Activated T-helper 9 cell treated with anti-CD3 and anti-CD28 coated beads, Interleukin-2, amount 50 U/mL, for 16 hours (primary cell): ENCODE data around the gene RPS26.
"Not testable (repeated sequence)": the region's sequence is repeated elsewhere in the genome, so short reads cannot be mapped to it uniquely, and the experiment has no call there.

Source experiments
- DNase-seq: peaks from one replicate; pipeline ENCODE4 v3.0.0-alpha.2; 2020; ENCODE audit warnings: low read depth

Gene RPS26

DNA sequence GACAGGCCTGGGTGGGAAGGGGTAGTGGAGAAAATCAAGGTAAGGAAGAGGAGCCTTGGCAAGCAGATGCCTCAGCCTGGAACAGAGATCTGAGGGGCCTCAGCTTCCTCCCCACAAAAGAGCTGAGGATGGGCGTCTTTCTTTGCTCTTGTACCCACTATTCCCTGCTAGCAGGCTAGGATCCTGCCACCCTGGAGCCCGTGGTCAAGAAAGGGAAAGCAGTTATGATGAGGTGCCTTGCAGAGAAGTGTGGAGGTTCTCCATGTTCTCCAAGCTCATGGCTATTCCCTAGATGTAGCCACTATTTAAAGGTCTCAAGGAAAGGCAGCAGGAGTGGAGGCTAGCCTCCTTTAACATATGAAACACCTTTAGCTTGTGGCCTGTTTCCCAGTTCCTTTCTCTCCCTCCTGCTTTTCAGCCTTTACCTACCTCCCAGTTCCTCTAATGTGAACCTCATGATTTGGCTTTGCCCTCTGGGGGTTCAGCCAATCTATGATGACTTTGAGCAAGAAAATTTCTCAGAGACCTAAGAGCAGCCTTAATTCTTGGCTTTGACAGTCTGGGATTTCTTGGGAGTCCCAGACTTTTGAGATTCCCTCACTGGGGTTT is 19.7 kb upstream of the RPS26 start:
- DNase-seq: no peak

DNA sequence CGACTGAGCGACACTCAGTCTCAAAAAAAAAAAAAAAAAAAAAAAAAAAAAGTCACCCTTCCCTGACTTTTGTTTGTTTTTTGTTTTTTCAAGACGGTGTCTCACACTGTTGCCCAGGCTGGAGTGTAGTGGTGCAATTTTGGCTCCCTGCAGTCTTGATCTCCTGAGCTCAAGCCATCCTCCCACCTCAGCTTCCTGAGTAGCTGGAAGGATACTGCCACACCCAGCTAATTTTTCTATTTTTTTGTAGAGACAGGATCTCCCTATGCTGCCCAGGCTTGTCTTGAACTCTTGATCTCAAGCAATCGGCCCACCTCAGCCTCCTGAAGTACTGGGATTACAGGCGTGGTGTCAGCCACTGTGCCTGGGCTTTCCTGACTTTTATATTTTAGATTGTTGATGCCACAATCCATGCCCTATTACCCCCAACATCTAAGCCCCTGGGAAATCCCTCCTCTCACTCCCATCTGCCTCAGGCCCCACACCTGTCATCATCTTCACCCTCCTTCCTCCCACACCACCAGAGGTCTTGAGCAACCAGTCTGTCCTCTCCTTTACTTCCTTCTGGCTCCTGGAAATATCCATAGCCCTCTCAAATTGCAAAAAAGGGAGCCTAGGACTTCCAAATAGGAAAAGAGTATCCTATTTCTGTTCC is 13.1 kb upstream of the RPS26 start:
- DNase-seq: no peak

DNA sequence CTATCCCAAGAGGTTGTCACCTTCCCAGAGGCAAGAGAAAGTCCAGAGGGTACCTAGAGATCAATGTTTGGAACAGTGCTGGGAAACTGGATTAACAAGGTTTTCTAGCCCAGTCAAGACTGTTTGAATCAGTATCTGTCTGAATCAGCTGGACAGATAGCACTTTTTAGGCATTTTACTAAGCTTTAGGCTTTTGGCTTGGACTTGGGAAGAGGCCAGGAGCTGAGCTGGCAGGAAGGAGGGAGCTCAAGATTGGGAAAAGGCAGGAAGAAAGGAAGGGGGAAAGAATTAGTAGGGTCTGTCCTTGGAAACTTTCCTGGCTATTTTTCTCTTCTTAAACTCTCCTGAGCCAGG is 12.6 kb upstream of the RPS26 start:
- DNase-seq: no peak

DNA sequence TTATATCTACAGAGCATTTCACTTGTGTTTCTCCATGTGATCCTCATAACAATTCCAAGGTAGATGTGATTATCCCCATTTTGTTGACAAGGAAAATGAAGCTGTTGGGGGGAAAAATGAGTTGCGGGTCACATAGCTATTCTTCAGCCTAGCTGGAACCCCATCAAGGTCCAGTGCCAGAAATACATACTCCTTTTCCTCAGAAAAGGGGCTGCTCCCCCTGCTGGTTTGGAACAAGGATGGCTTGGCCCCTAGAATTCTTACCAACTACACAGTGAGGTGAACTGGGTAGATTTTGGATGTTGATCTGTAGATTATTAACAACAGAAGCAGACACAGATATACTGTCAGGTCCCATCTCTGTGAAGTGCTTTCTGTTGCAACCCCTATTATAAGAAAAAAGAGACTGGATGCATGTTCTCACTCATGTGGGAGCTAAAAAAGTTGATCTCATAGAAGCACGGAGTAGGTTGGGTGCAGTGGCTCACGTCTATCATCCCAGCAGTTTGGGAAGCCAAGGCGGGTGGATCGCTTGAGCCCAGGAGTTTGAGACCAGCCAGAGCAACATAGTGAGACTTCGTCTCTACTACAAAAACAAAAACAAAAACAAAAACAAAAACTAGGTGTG is 11.9 kb upstream of the RPS26 start:
- DNase-seq: no peak

DNA sequence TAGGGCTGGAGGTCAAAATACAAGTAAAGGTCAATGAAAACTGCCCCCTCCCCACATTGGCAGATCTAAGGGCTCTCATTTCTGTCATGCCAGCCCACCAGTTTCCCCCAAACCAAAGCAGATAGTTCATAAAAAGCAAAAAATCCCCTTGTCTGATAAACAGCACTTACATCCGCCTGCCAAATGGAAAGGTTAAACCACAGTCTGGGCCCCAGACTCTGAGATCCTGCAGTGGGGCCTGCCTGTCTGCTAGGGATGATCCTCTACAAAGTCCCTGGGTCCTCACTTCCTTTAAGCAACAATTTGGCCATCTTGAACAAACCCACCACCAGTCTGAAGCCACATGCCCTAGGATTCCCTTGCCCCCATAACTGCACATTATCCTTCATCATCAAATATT is 9.7 kb upstream of the RPS26 start:
- no peak for DNase-seq

DNA sequence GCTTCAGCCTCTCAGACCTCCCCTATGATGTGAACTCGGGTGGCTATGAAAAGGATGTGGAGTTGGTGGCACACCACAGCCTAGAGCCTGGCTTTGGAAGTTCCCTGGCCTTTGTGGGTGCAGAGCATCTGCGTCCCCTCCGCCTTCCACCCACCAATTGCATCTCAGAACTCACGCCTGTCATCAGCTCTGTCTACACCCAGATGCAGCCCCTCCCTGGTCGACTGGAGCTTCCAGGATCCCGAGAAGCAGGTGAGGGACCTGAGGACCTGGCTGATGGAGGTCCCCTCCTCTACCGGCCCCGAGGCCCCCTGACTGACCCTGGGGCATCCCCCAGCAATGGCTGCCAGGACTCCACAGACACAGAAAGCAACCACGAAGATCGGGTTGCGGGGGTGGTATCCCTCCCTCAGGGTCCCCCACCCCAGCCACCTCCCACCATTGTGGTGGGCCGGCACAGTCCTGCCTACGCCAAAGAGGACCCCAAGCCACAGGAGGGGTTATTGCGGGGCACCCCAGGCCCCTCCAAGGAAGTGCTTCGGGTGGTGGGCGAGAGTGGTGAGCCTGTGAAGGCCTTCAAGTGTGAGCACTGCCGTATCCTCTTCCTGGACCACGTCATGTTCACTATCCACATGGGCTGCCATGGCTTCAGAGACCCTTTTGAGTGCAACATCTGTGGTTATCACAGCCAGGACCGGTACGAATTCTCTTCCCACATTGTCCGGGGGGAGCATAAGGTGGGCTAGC is 7.0 kb upstream of the RPS26 start:
- no peak for DNase-seq

DNA sequence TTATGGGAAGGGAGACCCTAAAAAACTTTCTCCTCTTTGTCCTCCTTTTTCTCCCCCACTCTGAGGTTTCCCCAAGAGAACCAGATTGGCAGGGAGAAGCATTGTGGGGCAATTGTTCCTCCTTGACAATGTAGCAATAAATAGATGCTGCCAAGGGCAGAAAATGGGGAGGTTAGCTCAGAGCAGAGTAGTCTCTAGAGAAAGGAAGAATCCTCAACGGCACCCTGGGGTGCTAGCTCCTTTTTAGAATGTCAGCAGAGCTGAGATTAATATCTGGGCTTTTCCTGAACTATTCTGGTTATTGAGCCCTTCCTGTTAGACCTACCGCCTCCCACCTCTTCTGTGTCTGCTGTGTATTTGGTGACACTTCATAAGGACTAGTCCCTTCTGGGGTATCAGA is 4.6 kb upstream of the RPS26 start:
- DNase-seq: no peak

DNA sequence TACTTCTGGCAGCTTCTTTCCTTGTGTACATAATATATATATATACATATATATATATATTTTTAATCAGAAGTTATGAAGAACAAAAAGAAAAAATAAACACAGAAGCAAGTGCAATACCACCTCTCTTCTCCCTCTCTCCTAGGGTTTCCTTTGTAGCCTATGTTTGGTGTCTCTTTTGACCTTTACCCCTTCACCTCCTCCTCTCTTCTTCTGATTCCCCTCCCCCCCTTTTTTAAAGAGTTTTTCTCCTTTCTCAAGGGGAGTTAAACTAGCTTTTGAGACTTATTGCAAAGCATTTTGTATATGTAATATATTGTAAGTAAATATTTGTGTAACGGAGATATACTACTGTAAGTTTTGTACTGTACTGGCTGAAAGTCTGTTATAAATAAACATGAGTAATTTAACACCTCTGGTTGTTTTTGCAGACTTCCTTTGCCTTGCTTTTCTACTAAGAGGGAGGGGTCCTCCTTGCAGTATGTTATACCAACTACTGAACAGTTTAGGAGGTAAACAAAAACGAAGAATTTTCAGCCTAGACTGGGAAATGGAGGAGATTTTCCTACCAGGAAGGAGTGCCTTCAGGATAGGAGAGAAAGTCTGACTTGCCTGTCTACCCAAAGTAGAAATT is 3.6 kb upstream of the RPS26 start:
- no peak for DNase-seq

DNA sequence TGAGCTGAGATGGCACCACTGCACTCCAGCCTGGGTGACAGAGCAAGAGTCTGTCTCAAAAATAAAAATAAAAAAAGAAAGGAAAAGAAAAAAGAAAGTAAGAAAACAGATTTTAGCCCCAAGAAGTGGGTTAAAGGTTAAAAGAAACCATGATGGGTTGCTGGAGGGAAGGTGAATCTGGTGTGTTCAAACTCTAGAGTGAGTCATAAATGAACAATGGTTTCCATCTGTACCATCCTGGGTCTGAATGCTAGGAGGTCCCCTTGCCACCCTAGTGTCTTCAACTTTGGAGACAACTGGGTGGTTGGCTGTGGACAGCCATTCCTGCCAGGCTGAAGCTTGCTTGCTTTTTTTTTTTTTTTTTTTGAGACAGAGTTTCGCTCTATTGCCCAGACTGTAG is 1.6 kb upstream of the RPS26 start:
- DNase-seq: no peak

DNA sequence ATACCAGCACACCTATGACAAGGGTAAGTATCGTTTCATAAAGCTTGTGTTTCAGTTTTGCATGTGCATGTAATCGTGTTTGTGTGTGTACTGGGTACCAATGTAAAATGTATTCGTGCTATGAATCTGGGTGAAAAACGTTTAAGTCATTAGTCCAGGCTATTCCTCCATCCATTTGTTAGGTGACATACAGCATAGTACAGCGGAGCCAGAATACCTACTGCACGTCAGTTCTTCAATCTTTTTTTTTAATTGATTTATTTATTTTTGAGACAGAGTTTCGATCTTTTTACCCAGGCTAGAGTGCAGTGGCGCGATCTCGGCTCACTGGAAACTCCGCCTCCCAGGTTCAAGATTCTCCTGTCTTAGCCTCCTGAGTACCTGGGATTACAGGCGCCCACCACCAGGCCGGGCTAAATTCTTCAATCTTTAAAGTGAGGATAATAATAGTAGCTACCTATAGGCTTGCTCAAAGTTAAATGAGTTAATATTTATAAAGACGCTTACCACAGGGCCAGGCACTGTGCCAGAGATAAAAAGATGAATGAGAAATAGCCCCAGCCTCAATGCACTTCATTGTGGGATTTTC is 661 bp upstream of the RPS26 start:
- DNase-seq: no peak

DNA sequence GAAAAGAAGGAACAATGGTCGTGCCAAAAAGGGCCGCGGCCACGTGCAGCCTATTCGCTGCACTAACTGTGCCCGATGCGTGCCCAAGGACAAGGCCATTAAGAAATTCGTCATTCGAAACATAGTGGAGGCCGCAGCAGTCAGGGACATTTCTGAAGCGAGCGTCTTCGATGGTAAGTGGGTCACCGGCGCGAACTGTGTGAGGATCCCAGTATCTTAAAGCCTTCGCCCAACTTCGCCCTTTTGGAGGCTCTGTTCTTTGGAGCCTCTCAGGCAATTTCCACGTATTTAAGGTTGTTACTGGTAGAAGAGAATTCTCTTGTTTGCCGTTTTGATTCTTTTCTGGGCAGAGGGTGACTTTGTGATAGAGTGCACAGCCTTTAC is 704 bp downstream of the RPS26 start:
- DNase-seq: not testable (repeated sequence)

DNA sequence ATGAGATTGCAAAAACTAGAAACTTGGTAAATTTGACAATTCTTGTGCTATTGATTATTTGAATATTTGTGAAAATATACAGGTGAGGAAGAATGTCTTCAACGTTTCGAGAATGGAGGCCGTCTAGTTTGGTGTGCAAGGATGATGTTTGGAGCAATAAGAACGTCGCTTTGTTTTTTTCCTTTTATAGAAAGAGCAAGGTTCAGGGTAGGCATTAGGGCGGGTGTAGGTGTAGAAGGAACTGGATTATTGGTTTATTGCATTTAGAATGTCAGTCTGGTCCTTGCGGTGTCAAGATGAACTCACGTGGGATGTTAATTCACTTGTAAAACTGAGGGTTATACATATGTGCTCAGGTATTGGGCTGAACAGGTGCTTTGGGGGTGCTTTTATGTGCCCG is 1.1 kb downstream of the RPS26 start:
- DNase-seq: no peak

DNA sequence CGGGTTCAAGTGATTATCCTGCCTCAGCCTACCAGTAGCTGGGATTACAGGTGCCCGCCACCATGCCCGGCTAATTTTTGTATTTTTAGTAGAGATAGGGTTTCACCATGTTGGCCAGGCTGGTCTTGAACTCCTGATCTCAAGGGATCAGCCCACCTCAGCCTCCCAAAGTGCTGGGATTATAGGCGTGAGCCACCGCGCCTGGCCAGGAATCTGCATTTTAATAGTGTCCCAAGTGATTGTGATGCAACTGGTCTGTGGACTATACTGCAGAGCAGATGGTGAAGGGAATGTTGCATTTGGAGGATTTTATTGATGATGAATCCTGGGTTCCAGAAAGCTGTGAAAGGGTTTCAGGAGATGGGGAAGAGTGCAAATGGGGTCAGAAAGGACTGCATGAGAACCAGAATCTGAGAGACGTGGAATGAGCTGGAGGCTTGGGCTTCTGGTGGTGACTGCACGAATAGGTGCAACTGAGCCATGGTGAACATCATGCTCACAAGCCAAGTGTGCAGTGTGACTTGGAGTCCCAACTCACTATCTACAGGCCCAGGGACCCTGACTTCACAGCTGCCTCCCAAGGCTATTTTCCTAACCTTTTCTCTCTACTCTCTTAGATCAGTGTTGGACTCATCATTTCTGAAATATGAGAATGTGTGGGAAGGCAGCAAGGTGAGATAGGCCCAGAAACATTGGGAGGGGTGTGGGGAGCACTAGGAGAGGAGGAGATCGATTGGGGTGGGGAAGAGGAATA is 4.5 kb downstream of the RPS26 start:
- DNase-seq: no peak

DNA sequence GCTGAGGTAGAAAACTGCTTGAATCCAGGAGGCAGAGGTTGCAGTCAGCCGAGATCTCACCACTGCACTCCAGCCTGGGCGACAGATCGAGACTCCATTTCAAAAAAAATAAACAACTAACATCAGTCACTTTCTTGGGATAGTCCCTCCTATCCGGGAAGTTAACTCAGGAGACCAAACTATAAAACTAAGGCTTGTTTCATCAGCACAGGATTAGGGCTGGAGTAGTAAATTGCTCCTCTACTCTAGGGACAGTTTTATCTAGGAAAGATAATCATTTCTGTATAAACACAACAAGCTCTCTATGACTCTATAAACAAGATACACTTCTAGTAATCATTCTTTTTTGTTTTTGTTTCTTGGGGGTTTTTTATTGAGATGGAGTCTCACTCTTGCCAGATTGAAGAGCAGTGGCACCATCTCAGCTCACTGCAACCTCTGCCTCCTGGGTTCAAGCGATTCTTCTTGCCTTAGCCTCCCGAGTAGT is 11.7 kb downstream of the RPS26 start:
- DNase-seq: no peak

DNA sequence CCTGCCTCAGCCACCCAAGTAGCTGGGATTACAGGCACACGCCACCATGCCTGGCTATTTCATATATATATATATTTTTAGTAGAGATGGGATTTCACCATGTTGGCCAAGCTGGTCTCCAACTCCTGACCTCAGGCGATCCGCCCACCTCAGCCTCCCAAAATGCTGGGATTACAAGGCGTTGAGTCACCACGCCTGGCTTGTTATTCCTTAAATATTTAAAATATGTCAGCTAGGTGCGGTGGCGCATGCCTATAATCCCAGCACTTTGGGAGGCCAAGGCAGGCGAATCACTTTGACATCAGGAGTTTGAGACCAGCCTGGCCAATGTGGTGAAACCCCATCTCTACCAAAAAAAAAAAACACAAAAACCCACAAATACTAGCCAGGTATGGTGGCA is 18.2 kb downstream of the RPS26 start:
- not testable (repeated sequence) for DNase-seq

DNA sequence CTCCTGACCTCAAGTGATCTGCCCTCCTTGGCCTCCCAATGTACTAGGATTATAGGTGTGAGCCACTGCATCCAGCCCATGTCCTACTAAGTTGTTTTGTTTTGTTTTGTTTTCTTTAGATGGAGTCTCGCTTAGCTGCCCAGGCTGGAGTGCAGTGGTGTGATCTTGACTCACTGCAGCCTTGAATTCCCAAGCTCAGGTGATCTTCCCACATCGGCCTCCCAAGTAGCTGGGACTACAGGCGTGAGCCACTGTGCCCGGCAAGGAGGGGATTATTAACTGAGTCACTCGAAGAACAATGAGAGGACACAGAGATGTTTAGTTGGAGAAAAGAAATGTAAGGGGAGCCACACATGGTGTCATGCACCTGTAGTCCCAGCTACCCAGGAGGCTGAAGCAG is 20.3 kb downstream of the RPS26 start:
- DNase-seq: no peak

DNA sequence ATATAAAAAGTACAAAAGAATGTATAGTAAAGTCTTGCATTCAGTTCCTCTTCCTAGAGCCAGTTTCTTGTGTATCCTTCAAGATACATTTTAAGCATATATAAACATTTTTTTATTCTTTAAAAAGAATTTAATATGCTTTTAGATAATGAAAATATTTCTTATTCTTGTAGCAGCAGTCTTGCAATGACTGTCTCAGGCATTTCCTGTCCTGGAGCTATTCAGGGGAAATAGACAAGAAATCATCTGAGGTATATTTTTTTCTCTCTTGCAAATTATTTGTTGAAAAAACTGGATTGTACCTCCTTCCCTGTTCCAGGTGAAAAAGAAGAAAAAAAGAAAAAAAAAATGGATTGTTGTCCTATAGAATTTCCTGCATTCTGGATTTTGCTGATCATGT is 21.3 kb downstream of the RPS26 start:
- no peak for DNase-seq

DNA sequence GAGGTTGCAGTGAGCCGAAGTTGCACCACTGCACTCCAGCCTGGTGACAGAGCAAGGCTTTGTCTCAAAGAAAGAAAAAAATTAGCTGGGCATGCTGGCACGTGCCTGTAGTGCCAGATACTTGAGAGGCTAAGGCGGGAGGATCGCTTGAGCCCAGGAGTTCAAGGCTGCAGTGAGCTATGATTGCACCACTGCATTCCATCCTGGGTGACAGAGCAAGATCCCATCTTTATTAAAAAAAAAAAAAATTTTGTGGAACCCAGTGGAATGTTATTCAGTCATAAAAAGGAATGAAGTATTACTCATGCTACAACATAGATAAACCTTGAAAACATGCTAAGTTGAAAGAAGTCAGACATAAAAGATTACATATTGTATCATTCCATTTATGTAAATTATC is 29.9 kb downstream of the RPS26 start:
- DNase-seq: no peak

DNA sequence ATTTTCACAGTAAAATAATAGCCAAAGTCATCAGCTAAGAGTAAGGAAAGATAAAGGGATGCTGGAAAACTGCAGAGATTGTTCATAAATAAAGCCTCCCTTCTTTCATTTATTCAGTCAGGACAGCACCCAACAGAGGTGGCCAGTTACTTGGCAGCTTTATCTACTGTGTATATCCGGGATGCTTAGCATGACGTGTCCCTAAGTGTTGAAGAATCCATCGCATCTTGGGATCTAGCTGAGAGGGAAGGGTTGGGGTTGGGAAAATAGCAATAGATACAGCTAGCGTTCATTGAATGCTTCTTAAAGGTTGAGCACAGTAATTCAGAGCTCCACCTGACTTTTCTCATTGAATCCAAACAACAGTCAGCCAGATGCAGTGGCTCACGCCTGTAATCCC is 32.7 kb downstream of the RPS26 start:
- no peak for DNase-seq

DNA sequence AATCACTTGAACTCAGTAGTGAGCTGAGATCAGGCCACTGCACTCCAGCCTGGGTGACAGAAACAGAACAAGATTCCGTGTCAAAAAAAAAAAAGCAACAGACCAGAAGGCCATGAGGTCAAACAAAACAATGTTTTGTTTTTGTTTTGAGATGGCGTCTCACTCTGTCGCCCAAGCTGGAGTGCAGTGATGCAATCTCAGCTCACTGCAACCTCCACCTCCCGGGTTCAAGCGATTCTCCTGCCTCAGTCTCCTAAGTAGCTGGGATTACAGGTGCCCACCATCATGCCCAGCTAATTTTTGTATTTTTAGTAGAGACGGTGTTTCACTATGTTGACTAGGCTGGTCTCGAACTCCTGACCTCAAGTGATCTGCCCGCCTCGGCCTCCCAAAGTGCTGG is 36.2 kb downstream of the RPS26 start:
- DNase-seq: not testable (repeated sequence)

DNA sequence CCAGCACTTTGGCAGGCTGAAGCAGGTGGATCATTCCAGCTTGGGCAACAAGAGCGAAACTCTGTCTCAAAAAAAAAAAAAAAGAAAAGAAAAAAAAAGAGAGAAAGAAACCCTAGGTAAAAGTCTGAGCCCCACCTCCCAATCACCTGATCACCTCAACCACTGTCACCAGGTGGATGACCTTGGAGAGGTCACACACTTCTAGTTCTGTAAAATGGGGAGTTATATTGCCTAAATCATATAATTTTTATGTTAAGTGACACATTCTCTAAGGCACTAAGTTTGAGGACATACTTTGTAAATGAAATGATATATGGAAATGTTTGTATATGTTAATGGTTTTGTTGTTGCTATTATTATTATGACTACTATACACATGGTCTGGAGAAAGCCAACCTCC is 36.7 kb downstream of the RPS26 start:
- no peak for DNase-seq
